C4-2B (cell line): ENCODE measurements around the gene WDTC1.

Source experiments
- CTCF ChIP-seq: fragments of 450-650 bp; conservative IDR thresholded peaks from 2 replicates; pipeline ENCODE4 v1.5.1; 2017; ENCODE audit warnings: mild to moderate bottlenecking
- ZFX ChIP-seq: fragments of 450-650 bp; IDR thresholded peaks from 2 replicates; pipeline ENCODE4 v1.6.1; 2017

- TF ChIP-seq CTCF, result no peak
- no peak for TF ChIP-seq ZFX
Measured at GRCh38 chr1:27201295-27201694, 33.1 kb upstream of the WDTC1 start.
